Measurements from ENCODE around the gene MED1.
"Not testable (repeated sequence)": the region's sequence is repeated elsewhere in the genome, so short reads cannot be mapped to it uniquely, and the experiment has no call there.

The MED1 gene

GRCh38 chr17:39376434-39376833, 74.6 kb downstream of the MED1 start:
- no peak for FAIRE-seq
- DNase-seq (ENCODE audit: extremely low spot score, insufficient read length, low read depth) = no peak

DNA sequence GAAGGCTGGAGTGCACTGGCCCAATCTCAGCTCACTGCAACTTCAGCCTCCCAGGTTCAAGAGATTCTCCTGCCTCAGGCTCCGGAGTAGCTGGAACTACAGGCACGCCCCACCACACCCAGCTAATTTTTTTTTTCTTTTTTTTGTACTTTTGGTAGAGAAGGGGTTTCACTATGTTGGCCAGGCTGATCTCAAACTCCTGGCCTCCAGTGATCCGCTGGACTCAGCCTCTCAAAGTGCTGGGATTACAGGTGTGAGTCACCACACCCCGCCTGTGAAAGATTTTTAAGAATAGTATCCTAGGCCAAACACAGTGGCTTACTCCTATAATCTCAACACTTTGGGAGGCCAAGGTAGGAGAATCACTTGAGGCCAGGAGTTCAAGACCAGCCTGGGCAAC, 83.3 kb downstream of the MED1 start:
- not testable (repeated sequence) for DNase-seq (ENCODE audit: extremely low spot score, insufficient read length, low read depth); FAIRE-seq

DNA sequence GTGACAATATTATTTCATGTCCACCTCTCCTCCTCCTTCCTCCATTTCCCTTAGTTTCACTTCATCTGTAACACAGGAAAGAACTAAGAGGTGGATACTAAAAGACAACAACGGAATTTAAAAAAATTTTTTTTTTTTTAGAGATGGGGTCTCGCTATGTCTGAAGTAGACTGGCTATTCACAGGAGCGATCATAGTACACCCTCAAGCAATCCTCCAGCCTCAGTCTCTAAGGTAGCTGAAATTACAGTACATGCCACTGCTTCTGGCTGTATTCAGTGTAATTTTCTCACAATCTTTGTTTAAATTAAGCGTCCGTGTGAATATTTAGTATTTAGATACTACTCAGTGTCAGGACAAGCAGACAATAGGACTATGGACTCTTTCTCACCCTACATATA, 85.2 kb downstream of the MED1 start:
- FAIRE-seq (no peak), DNase-seq (ENCODE audit: extremely low spot score, insufficient read length, low read depth) (no peak)

DNA sequence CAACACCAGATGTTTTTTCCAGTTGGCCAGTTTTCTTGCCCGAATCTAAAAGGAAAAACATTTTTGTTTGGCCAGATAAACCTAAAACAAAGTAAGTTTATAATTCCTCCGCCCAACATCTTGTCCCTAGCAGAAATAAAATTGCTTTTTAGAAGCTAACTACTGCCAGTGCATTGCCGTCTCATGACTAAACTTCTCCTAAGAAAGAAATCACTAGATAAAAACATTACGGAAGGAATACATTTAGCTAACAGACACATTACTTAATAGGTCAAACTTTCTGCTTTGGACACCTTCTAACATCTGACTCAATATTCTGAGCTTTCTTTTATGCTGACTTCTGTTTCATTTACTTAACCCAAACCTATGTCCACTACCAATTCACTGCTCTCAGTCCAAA, 85.8 kb downstream of the MED1 start:
- DNase-seq (ENCODE audit: extremely low spot score, insufficient read length, low read depth) (no peak), FAIRE-seq (no peak)

DNA sequence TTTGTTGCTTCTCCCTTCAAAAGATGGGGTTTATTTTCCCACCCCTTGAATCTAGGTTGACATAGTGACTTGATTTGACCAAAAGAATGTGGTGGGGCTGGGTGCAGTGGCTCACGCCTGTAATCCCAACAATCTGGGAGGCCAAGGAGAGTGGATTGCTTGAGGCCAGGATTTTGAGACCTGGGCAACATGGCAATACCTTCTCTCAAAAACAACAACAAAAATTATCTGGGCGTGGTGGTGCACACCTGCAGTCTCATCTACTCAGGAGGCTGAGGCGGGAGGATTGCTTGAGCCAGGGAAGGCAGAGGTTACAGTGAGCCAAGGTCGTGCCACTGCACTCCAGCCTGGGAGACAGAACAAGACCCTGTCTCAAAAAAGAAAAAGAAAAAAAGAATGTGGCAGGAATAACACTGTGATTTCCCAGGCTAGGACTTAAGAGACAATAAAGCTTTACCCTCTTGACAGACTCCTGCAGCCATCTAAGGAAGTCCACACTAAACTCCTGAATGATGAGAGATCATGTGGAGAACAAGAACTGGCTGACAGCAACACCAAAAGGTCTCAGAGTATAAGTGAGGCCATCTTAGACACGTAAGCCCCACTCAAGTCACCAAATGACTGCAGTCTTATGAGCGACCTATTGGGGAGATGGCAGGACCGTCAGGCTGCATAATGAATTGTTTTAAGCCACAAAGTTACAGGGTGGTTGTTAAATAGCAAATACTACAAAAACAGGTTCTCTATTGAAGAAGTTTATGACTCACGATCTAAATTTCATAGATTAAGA, 86.6 kb downstream of the MED1 start:
- no peak for FAIRE-seq

DNA sequence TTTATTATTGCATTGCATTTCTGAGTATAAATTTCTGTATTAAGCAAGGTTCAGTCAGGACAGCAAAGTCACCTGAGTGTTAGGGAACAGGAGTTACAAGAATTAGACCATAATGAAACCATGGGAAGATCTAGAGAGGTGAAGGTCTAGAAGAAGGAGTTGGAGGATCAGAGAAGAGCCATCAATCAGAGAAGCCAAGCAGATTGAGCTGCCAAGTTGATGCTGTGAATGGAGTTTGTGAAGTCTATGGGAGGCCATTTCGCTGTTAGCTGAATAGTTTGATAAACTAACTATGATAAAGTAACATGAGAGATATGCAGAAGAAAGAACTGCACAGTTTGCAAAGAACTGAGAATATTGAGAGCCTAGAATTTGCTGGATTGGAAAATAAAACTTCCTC, 90.0 kb downstream of the MED1 start:
- FAIRE-seq = no peak

More for the DNA sequence above, 86.6 kb downstream of the MED1 start:
- no peak for DNase-seq (ENCODE audit: extremely low spot score, insufficient read length, low read depth)

GRCh38 chr17:39360537-39360936, 90.5 kb downstream of the MED1 start:
- no peak for FAIRE-seq
- DNase-seq (ENCODE audit: extremely low spot score, insufficient read length, low read depth) = no peak

More for the DNA sequence above, 90.0 kb downstream of the MED1 start:
- DNase-seq (ENCODE audit: extremely low spot score, insufficient read length, low read depth) = no peak

GRCh38 chr17:39359994-39360393, 91.1 kb downstream of the MED1 start:
- FAIRE-seq (no peak), DNase-seq (ENCODE audit: extremely low spot score, insufficient read length, low read depth) (no peak)

- no peak for FAIRE-seq
- DNase-seq (ENCODE audit: extremely low spot score, insufficient read length, low read depth) = no peak
Measured at GRCh38 chr17:39357986-39358385, 93.1 kb downstream of the MED1 start.

DNA sequence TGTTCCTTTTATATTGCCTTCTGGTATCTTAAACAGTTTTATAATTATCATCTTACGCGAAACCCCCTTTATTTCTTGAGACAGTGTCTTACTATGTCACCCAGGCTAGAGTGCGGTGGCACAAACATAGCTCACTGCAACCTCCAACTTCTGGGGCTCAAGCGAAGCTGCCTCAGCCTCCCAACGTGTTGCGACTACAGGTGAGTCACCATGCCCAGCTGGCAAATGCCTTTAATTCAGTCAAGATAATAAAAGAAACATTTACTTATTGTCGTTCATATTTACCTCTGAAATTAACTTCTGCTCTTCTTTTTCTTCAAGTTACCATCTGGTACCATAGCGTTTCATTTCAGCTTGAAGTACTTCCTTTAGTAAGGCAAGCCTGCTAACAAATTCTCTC, 93.6 kb downstream of the MED1 start:
- DNase-seq (ENCODE audit: extremely low spot score, insufficient read length, low read depth) (no peak), FAIRE-seq (no peak)

Measured in GM18507 (cell line).